SK-N-SH treated with all-trans-retinoic acid at 6 μM for 48 hours (cell line): Measurements from ENCODE around the gene SPG21.

Source experiments
- ATAC-seq: fragments of 200-7000 bp; cut with Tn5 transposase; 3 replicates; pipeline ENCODE4 v1.9.1; 2020; ENCODE audit warnings: mild to moderate bottlenecking, moderate library complexity
- ARNTL ChIP-seq: fragments of 450-650 bp; formaldehyde crosslinking; IDR thresholded peaks from 2 replicates; pipeline ENCODE4 v1.5.0; 2020; ENCODE audit warnings: low read depth, mild to moderate bottlenecking, moderate library complexity, borderline replicate concordance
- BACH2 ChIP-seq: fragments of 250-450 bp; sonication (Bioruptor Pico); IDR thresholded peaks from 2 replicates; pipeline ENCODE4 v1.9.0; 2021; ENCODE audit warnings: mild to moderate bottlenecking, borderline replicate concordance
- CREB5 ChIP-seq: fragments of 250-450 bp; sonication (Bioruptor Pico); IDR thresholded peaks from 2 replicates; pipeline ENCODE4 v1.5.1; 2020; ENCODE audit warnings: low read depth, mild to moderate bottlenecking, moderate library complexity
- CSDC2 ChIP-seq: fragments of 250-450 bp; sonication (Bioruptor Pico); IDR thresholded peaks from 2 replicates; pipeline ENCODE4 v1.5.0; 2020; ENCODE audit warnings: mild to moderate bottlenecking, moderate library complexity
- CSRNP3 ChIP-seq: fragments of 250-450 bp; sonication (Bioruptor Pico); IDR thresholded peaks from 2 replicates; pipeline ENCODE4 v1.5.1; 2021; ENCODE audit warnings: mild to moderate bottlenecking, moderate library complexity
- GLIS3 ChIP-seq: fragments of 250-450 bp; sonication (Bioruptor Pico); IDR thresholded peaks from 2 replicates; pipeline ENCODE4 v1.5.0; 2020; ENCODE audit warnings: mild to moderate bottlenecking, moderate library complexity
- ISL1 ChIP-seq: fragments of 250-450 bp; sonication (Bioruptor Pico); IDR thresholded peaks from 2 replicates; pipeline ENCODE4 v2.1.2; 2022; ENCODE audit warnings: mild to moderate bottlenecking, moderate library complexity
- OSR1 ChIP-seq: fragments of 250-450 bp; sonication (Bioruptor Pico); IDR thresholded peaks from 2 replicates; pipeline ENCODE4 v1.8.0; 2022; ENCODE audit warnings: moderate library complexity, mild to moderate bottlenecking, inconsistent platforms
- POU6F1 ChIP-seq: fragments of 250-450 bp; sonication (Bioruptor Pico); IDR thresholded peaks from 2 replicates; pipeline ENCODE4 v1.8.0; 2021; ENCODE audit warnings: low read depth, mild to moderate bottlenecking, moderate library complexity, borderline replicate concordance
- RARB ChIP-seq: fragments of 250-450 bp; sonication (Bioruptor Pico); IDR thresholded peaks from 2 replicates; pipeline ENCODE4 v1.8.0; 2021; ENCODE audit warnings: mild to moderate bottlenecking, moderate library complexity
- SNAI2 ChIP-seq: fragments of 250-450 bp; sonication (Bioruptor Pico); IDR thresholded peaks from 2 replicates; pipeline ENCODE4 v1.5.0; 2020; ENCODE audit warnings: mild to moderate bottlenecking, moderate library complexity
- TCF4 ChIP-seq: fragments of 250-450 bp; sonication (Bioruptor Pico); IDR thresholded peaks from 2 replicates; pipeline ENCODE4 v1.8.0; 2021; ENCODE audit warnings: mild to moderate bottlenecking, moderate library complexity, borderline replicate concordance
- TOX ChIP-seq: fragments of 250-450 bp; sonication (Bioruptor Pico); IDR thresholded peaks from 2 replicates; pipeline ENCODE4 v1.8.0; 2021; ENCODE audit warnings: mild to moderate bottlenecking, moderate library complexity, borderline replicate concordance
- TSHZ2 ChIP-seq: fragments of 250-450 bp; sonication (Bioruptor Pico); IDR thresholded peaks from 2 replicates; pipeline ENCODE4 v1.5.0; 2020; ENCODE audit warnings: mild to moderate bottlenecking, moderate library complexity
- ZC3H10 ChIP-seq: fragments of 250-450 bp; sonication (Bioruptor Pico); IDR thresholded peaks from 2 replicates; pipeline ENCODE4 v1.5.1; 2021; ENCODE audit warnings: mild to moderate bottlenecking, moderate library complexity
- ZFP3 ChIP-seq: fragments of 250-450 bp; sonication (Bioruptor Pico); IDR thresholded peaks from 2 replicates; pipeline ENCODE4 v1.5.0; 2020; ENCODE audit warnings: mild to moderate bottlenecking, moderate library complexity
- ZFP30 ChIP-seq: fragments of 450-650 bp; formaldehyde crosslinking; IDR thresholded peaks from 2 replicates; pipeline ENCODE4 v1.5.0; 2022; ENCODE audit warnings: mild to moderate bottlenecking, moderate library complexity
- ZNF70 ChIP-seq: fragments of 450-650 bp; formaldehyde crosslinking; IDR thresholded peaks from 2 replicates; pipeline ENCODE4 v1.5.0; 2020; ENCODE audit warnings: mild to moderate bottlenecking, moderate library complexity
- ZNF8 ChIP-seq: fragments of 450-650 bp; formaldehyde crosslinking; IDR thresholded peaks from 2 replicates; pipeline ENCODE4 v1.5.0; 2020; ENCODE audit warnings: mild to moderate bottlenecking, moderate library complexity

Gene SPG21

GRCh38 chr15:64989416-64990167 lies at the start of gene SPG21:
Gene SPG21 (minus strand): TSS chr15:64989914. CDS start chr15:64983569, 6,345 bp downstream.
- TF ChIP-seq TSHZ2 (CRISPR knock-in tag), result peak; percentile 46; the same call in 1 of the 2 replicates
- TF ChIP-seq POU6F1 (CRISPR knock-in tag), result no peak
- no peak for TF ChIP-seq ISL1 (CRISPR knock-in tag)
- 0 out of 2 replicates have a peak, but pooled peaks have one; percentile 35 for TF ChIP-seq GLIS3 (CRISPR knock-in tag)
- TF ChIP-seq ZFP3 (CRISPR knock-in tag), result 0 out of 2 replicates have a peak, but pooled peaks have one; percentile 18
- peak; percentile 95 for ATAC-seq

- TF ChIP-seq TOX (CRISPR knock-in tag) (no peak), CREB5 (CRISPR knock-in tag) (no peak), ZC3H10 (CRISPR knock-in tag) (no peak), ZFP30 (no peak), CSRNP3 (CRISPR knock-in tag) (no peak), TCF4 (CRISPR knock-in tag) (no peak), ZNF8 (no peak), ARNTL (CRISPR knock-in tag) (no peak), CSDC2 (no peak)
- no peak for ATAC-seq
These were observed 49.1 kb upstream of the SPG21 start for GRCh38 chr15:65038836-65039235.

GRCh38 chr15:65038428-65038827 lies 48.7 kb upstream of the SPG21 start:
- TF ChIP-seq BACH2 (CRISPR knock-in tag), result no peak
- TF ChIP-seq CREB5 (CRISPR knock-in tag), result no peak
- no peak for TF ChIP-seq TCF4 (CRISPR knock-in tag)
- no peak for TF ChIP-seq CSRNP3 (CRISPR knock-in tag)
- no peak for TF ChIP-seq ZNF70 (CRISPR knock-in tag)
- TF ChIP-seq ARNTL (CRISPR knock-in tag), result no peak
- TF ChIP-seq OSR1 (CRISPR knock-in tag), result no peak
- no peak for TF ChIP-seq RARB (CRISPR knock-in tag)
- no peak for TF ChIP-seq GLIS3 (CRISPR knock-in tag)
- no peak for TF ChIP-seq SNAI2
- no peak for ATAC-seq
